GM12872 (cell line): Measurements from ENCODE around the gene SNX5.
A peak's percentile ranks its signal among the peaks of the same experiment; 100 is the strongest.

Source experiments
- CTCF ChIP-seq: IDR thresholded peaks from 3 replicates; pipeline ENCODE4 v1.5.1; 2011; ENCODE audit warnings: low read depth, mild to moderate bottlenecking, low read length, moderate library complexity; ENCODE audit not compliant: insufficient read depth

Gene SNX5

GRCh38 chr20:17969278-17969883 is 787 bp upstream of the SNX5 start:
- no peak for TF ChIP-seq CTCF

GRCh38 chr20:17967521-17968365 is 851 bp downstream of the SNX5 start:
- no peak for TF ChIP-seq CTCF

- TF ChIP-seq CTCF, result peak; percentile 27; the same call in 2 of the 3 replicates
Observed at GRCh38 chr20:17966432-17967310, 1.9 kb downstream of the SNX5 start.

GRCh38 chr20:17965042-17965697 is 3.4 kb downstream of the SNX5 start:
- TF ChIP-seq CTCF, result no peak

GRCh38 chr20:17964632-17965031 is 4.0 kb downstream of the SNX5 start:
- no peak for TF ChIP-seq CTCF

- TF ChIP-seq CTCF, result no peak
Observed at GRCh38 chr20:17964073-17964472, 4.5 kb downstream of the SNX5 start.
